Measurements from ENCODE around the gene N4BP2L1.

The N4BP2L1 gene

DNA sequence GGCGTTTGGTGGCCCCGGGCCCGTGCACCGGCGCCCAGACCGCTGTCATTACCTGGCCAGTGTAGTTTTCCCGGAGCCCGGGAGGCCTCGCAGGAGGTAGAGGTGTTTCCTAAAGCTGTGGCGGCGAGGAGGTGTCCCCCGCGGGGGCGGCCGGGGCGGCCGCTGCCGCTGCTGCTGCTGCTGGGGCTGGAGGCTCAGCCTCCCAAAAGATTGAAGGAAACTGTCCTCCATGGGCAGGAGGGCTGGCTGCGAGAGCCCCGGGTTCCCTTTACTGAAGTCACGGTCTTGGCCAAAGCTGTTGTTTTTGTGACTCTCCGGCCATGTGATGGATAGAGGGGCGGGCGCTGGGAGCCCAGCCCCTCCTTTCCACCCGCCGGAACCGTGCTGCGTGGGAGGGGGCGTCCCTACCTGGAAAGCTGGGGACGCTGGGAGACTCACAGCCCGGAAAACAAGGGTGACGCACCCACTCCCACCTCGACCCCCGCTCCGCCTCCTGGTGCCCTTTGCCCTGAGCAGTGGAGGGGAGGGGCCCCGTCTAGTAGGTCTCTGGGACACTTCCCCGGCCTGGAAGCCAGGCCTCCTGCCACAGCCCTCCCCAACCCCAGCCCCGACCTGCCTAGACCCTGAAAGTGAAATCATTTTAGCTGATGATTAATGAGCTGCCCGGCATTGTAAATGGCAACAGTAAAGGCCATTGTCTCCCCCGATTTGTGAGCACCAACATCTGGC lies at the start of gene N4BP2L1:
Gene N4BP2L1, minus strand, starts transcription at position 279 of the 729 bp plus-strand sequence. Its CDS starts 48 bp downstream, at position 231.
- no peak for DNase-seq (ENCODE audit: low read depth)

DNA sequence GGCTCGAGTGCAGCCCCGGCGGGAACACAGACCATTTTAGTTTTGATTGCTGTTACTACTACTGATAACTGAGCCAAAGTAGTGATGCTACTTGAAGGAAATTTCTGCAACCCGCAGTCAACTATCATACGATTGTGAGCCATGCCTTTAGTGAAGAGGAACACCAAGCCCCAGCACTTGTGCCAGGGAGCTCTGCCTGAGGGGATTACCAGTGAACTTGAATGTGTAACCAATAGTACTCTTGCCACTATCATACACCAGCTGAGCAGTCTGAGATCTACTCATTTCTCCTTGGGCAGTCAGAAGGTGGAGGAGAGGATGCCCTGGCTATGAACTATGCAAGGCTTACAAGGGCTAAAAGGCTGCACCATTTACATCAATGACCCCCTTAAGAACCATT lies 49.0 kb upstream of the N4BP2L1 start:
- no peak for DNase-seq (ENCODE audit: low read depth)

DNA sequence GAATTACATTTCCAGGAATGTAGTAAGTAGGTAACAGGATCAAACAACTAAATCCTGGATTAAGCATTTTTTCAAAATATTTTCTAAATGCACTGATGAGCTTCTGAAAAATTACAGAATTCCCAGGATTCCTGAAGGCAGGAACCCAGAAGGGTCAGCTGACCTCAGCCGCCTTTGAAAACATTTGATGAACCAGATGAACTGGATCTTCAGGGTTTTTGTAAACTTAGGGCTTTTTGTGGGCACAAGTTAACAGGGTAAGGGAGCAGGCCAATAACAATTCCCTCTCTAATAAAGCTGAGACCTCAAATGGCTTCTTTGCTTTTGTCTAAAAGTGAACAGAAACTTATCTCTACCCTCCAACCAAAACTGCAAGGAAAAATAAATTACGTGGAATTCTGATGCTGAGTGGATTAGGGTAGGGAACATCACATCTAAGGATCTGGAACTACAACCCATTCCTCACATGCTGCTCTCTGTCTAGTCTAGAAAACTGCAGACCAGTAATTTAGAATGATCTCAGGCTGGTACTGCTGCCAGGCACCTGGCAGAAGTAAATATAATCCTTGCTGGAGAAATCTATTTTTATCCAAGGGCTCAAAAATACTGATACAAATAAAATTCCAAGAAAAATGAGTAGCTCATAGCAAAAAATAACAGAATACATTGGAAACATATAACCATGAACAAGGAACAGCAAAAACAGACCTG lies 48.2 kb upstream of the N4BP2L1 start:
- no peak for DNase-seq (ENCODE audit: low read depth)

DNA sequence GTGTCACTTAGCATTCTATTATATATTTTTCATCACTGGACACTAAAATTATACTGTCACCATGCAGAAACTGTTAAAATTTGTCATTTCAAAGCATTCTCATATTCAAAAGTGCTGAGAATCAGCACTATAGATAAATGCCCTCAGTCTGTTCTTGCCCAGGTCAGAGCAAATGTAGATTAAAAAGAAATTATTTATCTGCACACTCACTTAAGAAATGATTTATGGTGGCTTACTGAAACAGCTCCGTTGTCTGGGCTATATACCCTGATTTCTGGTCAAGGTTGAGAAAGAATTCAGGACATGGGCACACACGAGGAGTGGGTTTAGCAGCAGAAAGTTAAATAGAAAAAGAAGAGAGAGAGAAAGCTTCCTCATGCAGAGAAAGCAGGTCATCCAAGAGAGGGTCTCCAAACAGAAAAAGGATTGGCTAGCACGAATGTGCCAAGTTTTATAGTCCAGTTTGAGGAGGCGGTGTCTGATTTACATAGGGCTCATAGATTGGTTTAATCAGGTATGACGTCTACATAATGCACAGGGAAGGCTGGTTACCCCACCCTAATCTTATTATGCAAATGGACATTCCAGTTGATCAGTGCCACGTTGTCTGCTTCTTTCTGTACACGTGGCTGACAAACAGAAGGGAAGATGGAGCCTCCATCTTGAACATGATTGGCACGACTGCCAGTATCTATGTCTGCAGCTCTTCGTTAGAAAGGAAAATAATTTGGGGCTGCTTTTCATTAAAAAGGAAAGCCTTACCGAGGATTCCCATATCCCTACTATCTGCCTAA lies 47.3 kb upstream of the N4BP2L1 start:
- DNase-seq (ENCODE audit: low read depth) = no peak

DNA sequence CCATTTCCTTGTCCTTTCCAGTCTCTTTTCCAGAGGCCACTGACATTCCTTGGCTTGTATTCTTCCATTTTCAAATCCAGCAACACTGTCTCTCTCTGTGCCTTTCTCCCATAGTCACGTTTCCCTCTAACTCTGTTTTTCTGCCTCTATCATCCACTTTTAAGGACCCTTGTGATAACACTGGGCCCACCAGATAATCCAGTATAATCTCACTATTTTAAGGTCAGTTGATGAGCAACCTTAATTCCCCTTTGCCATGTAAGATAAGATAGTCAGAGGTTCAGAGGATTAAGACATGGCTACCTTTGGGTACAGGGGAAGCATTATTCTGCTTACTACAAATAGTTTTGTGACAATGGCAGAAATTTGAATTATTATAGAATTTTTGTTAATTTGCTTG lies 45.7 kb upstream of the N4BP2L1 start:
- DNase-seq (ENCODE audit: low read depth) = no peak

DNA sequence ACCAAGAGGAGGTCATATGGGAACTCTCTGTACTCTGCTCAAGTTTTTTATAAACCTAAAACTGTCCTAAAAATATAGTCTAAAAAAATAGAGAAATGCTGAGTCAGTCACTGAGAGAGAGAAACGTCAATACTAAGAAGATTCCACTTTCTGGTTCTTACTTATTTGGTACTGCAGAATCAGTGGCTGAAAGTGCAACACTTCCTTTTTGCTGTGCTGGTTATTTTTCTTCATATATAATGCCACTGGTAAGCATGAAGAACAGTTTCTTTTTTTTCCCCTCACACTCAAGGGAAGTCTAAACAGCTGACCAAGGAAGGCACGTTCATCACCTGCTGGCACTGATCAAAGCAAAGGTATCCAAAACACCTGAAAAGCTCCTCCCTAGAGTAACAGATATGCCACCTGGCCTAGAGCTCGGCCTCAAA lies 44.3 kb upstream of the N4BP2L1 start:
- DNase-seq (ENCODE audit: low read depth) = no peak

DNA sequence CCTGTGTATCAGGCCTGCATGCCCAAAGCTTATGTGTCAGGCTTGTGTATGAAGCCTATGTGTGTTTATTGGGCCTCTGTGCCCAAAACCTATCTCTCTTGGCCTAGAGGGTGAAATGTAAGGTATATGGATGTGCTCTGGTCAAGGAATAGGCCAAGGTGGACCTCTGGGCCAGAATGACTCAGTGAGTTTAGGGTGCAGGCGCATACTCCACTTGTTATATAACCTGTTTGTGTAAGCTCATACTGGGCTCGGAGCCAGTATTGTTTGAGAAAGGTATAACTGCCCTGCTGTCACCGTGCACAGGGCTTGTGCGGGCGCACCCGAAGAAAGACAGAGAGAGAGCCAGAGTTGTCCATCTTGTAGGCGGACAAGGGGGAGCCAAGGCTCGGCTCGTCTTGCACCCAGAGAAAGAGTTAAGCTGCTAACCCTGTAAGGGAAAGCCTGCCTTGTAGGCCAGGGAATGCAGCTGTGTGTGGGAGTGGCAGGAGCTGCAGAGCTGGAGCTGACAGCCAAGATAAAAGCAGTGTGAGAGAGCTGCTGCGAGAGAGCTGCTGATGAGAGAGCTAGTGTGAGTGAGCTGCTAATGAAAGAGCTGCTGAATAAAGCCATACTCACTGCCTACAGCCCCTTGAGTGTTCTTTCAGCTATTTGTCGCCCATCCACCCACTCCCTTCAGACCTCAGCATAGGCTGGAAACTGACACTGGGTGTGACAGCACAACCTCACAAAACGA lies 43.4 kb upstream of the N4BP2L1 start:
- no peak for DNase-seq (ENCODE audit: low read depth)

DNA sequence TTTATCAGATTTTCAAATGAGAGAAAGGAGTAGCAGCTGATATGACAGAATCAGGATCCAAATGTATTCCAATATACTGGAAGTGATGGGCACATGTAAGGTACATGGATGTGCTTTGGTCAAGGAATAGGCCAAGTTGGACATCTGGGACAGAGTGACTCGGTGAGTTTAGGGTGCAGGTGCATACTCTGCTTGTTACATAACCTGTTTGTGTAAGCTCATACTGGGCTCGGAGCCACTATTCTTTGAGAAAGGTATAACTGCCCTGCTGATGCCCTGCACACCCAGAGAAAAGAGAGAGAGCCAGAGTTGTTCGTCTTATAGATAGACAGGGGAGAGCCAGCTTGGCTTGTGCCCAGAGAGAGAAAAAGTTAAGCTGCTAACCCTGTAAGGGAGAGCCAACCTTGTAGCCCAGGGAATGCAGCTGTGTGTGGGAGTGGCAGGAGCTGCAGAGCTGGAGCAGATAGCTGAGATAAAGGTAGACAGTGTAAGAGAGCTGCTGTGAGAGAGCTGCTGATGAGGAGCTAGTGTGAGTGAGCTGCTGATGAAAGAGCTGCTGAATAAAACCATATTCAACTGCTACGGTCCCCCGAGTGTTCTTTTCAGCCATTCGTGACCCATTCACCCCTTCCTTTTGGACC lies 40.7 kb upstream of the N4BP2L1 start:
- DNase-seq (ENCODE audit: low read depth) = no peak

DNA sequence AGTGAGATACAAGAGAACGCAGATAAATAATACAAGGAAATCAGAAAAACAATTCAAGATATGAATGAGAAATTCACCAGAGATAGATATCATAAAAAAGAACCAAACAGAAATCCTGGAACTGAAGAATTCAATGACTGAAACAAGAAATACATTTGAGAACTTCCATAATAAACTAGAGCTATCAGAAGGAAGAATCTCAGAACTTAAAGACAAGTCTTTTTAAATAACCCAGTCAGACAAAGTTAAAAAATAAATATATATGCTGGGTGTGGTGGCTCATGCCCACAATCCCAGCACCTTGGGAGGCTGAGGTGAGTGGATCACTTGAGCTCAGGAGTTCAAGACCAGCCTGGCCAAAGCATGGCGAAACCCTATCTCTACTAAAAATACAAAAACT lies 28.7 kb upstream of the N4BP2L1 start:
- no peak for DNase-seq (ENCODE audit: low read depth)

DNA sequence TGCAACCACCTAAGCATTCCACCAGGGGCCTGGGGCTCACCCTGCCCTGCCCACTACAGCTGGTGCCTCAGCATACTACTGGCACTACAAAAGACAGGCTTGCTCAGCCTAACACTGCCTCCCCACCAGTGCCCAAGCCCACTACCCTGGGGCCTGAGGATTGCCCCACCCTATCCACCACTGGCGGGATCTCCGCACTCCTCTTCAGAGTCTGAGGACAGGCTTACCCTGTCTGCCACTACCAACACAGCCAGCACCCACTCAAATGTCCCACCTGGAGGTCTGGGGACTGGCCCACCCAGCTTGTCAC lies 27.6 kb upstream of the N4BP2L1 start:
- no peak for DNase-seq (ENCODE audit: low read depth)

DNA sequence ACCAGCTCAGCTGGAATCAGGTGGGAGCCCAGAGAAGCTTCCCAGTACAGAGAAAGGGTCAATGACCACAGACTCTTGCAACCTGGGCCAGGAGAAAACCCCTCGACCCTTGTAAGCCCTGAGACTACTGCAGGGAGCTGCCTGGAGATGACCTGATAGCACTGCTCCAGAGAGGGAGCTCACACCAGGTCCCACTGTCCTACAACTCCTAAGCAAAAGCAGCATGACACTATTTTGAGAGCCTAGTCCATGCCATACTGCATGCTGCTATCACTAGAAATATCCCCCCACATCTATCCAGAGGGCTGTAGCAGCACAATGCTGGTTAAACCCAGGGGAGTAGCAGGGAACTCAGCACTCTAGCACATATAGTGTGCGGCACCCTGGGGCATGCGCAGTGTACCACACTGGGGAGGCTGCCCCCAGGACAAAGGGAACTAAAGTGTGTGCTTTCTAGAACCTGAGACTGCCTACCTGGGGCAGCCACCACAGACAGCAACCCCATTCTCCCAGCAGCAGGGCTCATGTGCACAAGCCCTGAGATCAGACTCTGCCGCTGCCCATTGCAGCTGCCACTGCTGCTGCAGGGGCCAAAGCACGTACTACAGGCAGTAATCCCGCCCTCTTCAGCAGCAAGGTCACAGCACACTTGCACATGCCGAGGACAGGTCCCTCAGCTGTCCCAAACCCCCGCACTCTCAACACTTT lies 27.1 kb upstream of the N4BP2L1 start:
- no peak for DNase-seq (ENCODE audit: low read depth)

DNA sequence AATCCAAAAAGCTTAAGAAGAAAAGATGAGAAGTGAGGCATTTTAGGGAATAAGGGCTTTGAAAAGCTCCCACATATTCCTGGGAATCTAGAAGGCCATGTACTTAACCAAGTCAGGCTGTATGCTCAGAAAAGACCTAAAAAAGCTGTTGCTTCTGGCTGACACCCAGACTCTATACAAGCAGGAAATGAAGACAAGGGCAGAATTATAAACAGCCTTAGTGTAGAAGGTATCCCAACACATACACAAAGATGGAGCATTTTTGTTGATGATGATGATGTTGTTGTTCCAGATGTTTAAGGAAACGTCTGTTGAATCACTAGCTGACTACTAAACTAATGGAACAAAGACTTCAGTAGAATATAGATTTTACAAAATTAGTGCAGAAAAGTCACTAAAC lies 26.1 kb upstream of the N4BP2L1 start:
- no peak for DNase-seq (ENCODE audit: low read depth)

DNA sequence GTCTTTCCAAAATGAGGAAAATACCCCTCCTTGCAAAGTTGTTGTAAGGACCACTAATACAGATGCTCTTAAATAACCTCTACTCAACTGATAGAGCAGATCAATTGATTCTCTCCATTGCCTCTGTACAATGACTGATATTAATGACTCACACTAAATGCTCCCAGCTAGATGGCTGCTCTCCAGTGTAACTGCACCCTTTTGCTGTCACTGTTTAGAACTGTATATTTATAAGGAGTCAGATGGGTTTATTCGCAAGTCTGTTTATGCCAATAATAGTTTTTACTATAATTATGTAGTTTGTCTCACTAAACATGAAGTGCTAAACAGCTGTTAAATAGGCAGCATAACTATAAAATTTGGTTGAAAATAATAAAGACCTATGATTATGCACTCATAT lies 21.0 kb upstream of the N4BP2L1 start:
- DNase-seq (ENCODE audit: low read depth) = no peak

DNA sequence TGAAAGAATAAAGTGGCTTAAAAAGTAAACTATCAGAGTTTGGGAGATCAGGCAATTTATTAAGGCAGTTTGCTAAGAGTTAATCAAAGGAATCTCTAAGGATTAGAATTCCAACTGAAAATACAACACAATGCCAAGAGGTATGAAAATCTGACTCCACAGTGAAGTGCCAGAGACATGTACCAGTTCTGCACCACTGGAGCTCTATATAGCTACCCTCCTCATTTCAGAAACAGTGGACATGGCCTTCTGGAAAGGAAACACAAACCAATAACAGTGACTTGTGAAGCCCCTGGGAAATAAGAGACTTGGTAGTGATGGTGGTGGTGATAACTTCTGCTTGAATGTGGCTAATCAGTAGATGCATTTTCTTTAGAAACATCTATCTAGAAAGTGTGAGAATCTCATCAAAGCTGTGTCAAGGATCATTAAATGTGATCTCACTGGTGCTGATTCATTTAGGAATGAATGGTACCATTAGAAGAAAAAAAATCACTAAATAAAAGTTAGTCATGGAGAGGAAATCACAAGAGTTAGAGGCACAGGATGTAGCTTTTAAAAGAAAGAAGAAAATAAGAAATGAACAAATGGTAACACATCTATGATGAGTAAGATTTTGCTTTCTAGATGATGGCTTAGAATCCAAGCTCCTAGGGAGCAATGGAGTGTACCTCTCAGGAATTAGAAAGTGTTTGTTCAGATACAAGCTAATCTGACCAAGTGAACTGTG lies 20.1 kb upstream of the N4BP2L1 start:
- DNase-seq (ENCODE audit: low read depth) = no peak

DNA sequence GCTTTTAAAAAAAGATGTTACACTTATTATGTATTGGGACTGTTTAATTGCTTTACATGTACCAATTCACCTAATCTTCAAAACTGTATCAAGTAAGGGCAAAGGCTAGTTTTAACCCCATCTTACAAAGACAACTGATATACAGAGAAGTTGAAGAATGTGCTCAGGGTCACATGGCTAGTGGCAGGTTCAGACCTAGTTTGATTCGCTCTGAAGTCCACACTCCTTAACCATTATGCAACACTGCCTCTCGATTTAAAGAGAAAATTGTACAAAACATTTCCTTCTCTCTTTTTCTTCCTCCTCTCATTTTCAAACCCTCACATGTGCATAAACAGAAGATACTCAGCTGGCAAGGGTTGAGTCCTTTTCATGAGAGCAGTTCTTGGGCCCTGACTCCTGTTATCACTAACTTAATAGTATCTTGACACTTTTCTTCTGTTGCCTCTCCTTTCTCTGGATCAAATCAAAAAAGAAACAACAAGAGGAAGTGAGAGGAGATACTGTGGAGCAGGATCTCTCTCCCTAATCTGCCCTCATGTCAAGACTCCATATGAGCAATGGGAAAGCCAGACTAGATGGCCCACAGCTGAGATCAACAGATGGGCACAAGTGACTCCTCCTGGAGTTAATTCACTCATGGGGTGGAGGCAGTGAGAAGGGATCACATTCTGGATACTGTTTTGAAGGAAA lies 19.0 kb upstream of the N4BP2L1 start:
- DNase-seq (ENCODE audit: low read depth) = no peak

DNA sequence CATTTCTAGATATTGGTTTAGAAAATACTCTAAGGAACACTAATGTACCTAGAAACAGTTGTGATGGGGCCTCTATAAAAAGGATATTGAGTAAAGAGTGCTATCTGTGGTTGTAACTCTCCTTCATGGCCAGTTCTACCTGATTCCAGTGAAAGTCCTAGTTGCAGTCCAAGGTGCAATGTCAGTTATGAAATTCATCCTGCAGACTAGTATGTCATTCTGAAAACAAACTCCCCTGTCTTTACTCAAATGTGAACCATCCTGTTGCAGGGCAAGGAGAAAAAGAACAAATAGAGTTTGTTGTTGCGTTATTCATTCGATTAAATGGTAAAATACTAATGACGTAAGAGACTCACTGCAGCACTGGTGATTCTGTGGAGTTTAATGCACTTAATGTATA lies 18.3 kb upstream of the N4BP2L1 start:
- DNase-seq (ENCODE audit: low read depth) = no peak

DNA sequence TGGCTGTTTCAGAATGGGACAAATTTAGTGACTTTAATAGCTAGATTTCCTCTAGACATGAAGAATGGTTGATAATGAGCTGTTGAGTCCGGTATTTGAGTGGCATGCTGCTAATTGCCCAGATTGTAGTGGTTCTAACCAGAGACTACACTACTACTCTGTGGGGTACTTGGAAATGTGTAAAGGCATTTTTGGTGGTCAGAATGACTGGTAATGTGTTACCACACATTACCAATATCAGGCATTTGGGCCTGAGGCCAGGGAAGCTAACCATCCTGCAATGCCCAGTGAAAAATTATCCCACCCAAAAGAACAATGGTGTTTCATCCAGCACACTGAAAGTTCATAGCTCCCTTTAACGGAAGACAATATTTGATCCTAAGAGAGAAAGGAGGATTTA lies 17.5 kb upstream of the N4BP2L1 start:
- no peak for DNase-seq (ENCODE audit: low read depth)

DNA sequence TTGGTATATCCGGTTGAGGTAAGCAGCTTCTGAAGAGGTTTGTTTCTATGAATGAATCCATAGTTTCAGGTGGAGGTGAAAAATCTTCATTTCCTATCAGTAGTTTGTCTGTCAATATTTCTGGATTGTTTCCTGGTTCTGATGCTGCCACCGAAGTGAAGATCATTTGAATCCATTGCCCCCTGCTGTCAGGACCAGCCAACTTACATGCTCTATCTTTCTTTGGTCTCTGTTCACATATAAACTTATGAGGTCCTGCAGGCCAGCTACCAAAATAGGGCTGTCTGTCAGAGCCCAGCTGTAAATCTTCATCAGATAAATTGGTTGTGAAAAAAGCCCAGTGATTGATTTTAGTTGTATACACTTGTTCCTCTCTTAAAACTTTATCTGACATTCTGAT lies 15.2 kb upstream of the N4BP2L1 start:
- peak; percentile 10 for DNase-seq (ENCODE audit: low read depth)

DNA sequence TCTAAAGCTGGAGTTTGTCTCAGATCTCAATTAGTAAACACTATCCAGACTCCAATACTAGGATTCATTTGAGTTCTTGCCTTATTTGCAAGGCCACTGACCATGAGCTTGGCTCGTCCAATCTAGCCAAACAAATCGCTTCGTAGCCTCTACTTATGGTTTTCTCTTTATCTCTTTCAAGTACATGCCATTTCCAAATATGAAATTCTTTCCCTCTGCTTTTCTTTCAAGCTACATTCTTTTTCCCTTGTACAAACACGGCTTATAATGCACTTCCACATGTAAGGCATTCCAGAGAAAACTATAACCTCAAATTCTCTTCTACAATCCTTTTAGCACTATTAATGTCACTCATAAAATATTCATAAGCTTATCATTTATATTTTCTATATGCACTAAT lies 10.9 kb upstream of the N4BP2L1 start:
- DNase-seq (ENCODE audit: low read depth) = no peak

DNA sequence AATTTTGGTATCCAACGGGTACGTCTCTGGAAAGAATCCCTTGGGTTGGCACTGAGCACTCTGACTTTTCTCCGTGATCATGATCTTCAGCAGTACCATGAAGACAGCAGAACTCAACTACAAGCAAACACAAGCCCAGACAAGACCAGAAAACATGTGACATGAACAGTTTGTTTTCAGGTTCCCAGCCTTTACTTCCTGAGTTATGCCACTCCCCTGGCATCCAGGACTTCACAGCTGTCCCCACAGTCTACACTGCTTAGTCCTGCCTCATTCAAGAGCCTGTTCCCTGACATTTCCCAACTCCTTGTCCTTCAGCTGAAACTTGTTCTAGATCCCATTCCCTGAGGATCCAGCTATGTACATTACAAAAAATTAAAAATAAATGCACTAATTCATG lies 4.9 kb upstream of the N4BP2L1 start:
- DNase-seq (ENCODE audit: low read depth) = no peak

Measured in fibroblast of the conjunctiva (primary cell).